Right lobe of liver (tissue), 6 donors: Measurements from ENCODE around the gene PSMD2. TPM values are rescaled to one million over a fixed set of nuclear protein-coding genes. Genes with fewer than 3 reads are reported as not detected.
"Not testable (repeated sequence)": the region's sequence is repeated elsewhere in the genome, so short reads cannot be mapped to it uniquely, and the experiment has no call there.

ENCODE experiments used
- ATAC-seq, 4 donors: fragments of 200-7000 bp; cut with Tn5 transposase; one replicate each; pipeline ENCODE4 v1.9.1; 2020; ENCODE audit warnings: mild to moderate bottlenecking in 4 of 4, moderate library complexity in 4 of 4
- DNase-seq, 3 donors: peaks; one replicate each; pipeline ENCODE4 v3.0.0-alpha.2; 2020
- H3K27ac ChIP-seq, 3 donors: fragments of 200-600 bp; one replicate each; pipeline ENCODE4 v1.8.0; 2022
- H3K27me3 ChIP-seq, 2 donors: fragments of 200-600 bp; one replicate each; pipeline ENCODE4 v1.8.0; 2022
- H3K36me3 ChIP-seq, 4 donors: fragments of 200-600 bp; sonication (generic) in 1 of 4; one replicate each; pipeline versions ENCODE4 v1.5.1 to v1.8.0; 2017 to 2022; ENCODE audit warnings: control low read depth in 1 of 4
- H3K4me1 ChIP-seq, 4 donors: fragments of 200-600 bp; sonication (generic) in 1 of 4; one replicate each; pipeline versions ENCODE4 v1.5.1 to v1.8.0; 2017 to 2022; ENCODE audit warnings: control low read depth in 1 of 4
- H3K4me3 ChIP-seq, 3 donors: fragments of 200-600 bp; one replicate each; pipeline ENCODE4 v1.8.0; 2022
- H3K9me3 ChIP-seq, 4 donors: fragments of 200-600 bp; sonication (generic) in 1 of 4; one replicate each; pipeline versions ENCODE4 v1.5.1 to v1.8.0; 2017 to 2022; ENCODE audit warnings: control low read depth in 1 of 4
- CTCF ChIP-seq, 4 donors: fragments of 200-600 bp in 3 of 4; fragments of 450-650 bp in 1 of 4; IDR thresholded peaks; one replicate each; pipeline versions ENCODE4 v1.5.1 to v1.8.0; 2016 to 2022; ENCODE audit warnings: antibody characterized with exemption in 4 of 4, mild to moderate bottlenecking in 2 of 4
- POLR2A ChIP-seq: fragments of 450-650 bp; IDR thresholded peaks from one replicate; pipeline ENCODE4 v1.6.1; 2017; ENCODE audit warnings: antibody characterized with exemption, mild to moderate bottlenecking
- WGBS: methylation state at CpG from one replicate; pipeline ENCODE4 v1.1.6; 2018; ENCODE audit warnings: low coverage, low lambda C conversion rate; ENCODE audit not compliant: insufficient coverage; ENCODE audit errors: missing lambda C conversion rate; 5-methylcytosine and 5-hydroxymethylcytosine counted together
- intact Hi-C, 2 donors: fragments of 100-400 bp; cut with DNase I; formaldehyde crosslinking; loops; one replicate each; pipeline versions ENCODE4 v1.11.2 to v1.14.1; 2022
- total RNA-seq, 6 experiments: library from RNA; depleted of rRNA in 2 of 6; stranded (reverse); fragments of >200 nt in 2 of 6; fragmentation: NEBNext Ultra II Directional in 3 of 6; extraction: Animal tissue kit (Norgen Biotek cat#: 25700) in 3 of 6; gene quantifications; one replicate each; pipeline versions ENCODE4 v1.1.0 to v1.2.4, GENCODE V29; 2016 to 2023
- donor health status: DM: no; HTN: yes; CAD: no.
- donor health status: DM: no; HTN: no; CAD: no.
- donor health status: DM: no; HTN: no; CAD: no.
- donor health status: DM: no; HTN: yes; CAD: no.
- donor health status: DM: no; HTN: yes; CAD: no.

Gene PSMD2
- total RNA-seq, 6 experiments from 2014 or later: 85.5 to 153 (median 103) TPM

- H3K27ac ChIP-seq: no peak overlapping the region
- H3K9me3 ChIP-seq: no peaks in the 10 kb centered on the region
- H3K36me3 ChIP-seq: no peaks in the 10 kb centered on the region
- H3K4me1 ChIP-seq: peaks cover 0 to 19% (median 0%) of the 10 kb centered on the region in 4 donors
- 19% methylated on average over 11 of the region's 15 CpGs for WGBS
- intact Hi-C loops: no loop called here
- ATAC-seq (no peak), DNase-seq (no peak)
- TF ChIP-seq CTCF (IDR thresholded peaks at IDR 0.05) (no peak), POLR2A (no peak)
- H3K4me3 ChIP-seq: peak overlapping the region in 1 of 3 donors; percentile 41
- H3K27me3 ChIP-seq: no peaks in the 10 kb centered on the region
Observed at GRCh38 chr3:184262764-184263179, 36.3 kb upstream of the PSMD2 start.

- 100% methylated on average over 1 of the region's 1 CpG for WGBS
- ATAC-seq, DNase-seq, H3K4me3 ChIP-seq, H3K27ac ChIP-seq, H3K36me3 ChIP-seq, H3K4me1 ChIP-seq, H3K27me3 ChIP-seq, H3K9me3 ChIP-seq, intact Hi-C loops: not testable (repeated sequence)
Observed at GRCh38 chr3:184267249-184267648, 31.8 kb upstream of the PSMD2 start.

- TF ChIP-seq CTCF (IDR thresholded peaks at IDR 0.05) (no peak), POLR2A (no peak)
- intact Hi-C loops: no loop called here
- WGBS: 0% methylated on average over 1 of the region's 1 CpG
- DNase-seq (no peak), ATAC-seq (no peak)
- Histone ChIP-seq H3K4me3 (no peak overlapping the region), H3K9me3 (no peaks in the 10 kb centered on the region), H3K27ac (no peak overlapping the region), H3K27me3 (no peaks in the 10 kb centered on the region), H3K4me1 (no peaks in the 10 kb centered on the region), H3K36me3 (no peaks in the 10 kb centered on the region)
Observed at GRCh38 chr3:184272269-184272668, 26.8 kb upstream of the PSMD2 start.

GRCh38 chr3:184275381-184275701 is 23.7 kb upstream of the PSMD2 start:
- intact Hi-C loops: no loop called here
- Histone ChIP-seq H3K27me3 (no peaks in the 10 kb centered on the region), H3K9me3 (no peaks in the 10 kb centered on the region), H3K36me3 (no peaks in the 10 kb centered on the region), H3K27ac (no peak overlapping the region), H3K4me1 (no peaks in the 10 kb centered on the region), H3K4me3 (no peak overlapping the region)
- no peak for DNase-seq
- ATAC-seq: no peak
- TF ChIP-seq POLR2A (no peak), CTCF (IDR thresholded peaks at IDR 0.05) (no peak)
- 67% methylated on average over 3 of the region's 12 CpGs for WGBS

GRCh38 chr3:184275961-184276910 is 22.8 kb upstream of the PSMD2 start, which contains the start of gene ECE2:
TSS of gene ECE2 (plus strand) at chr3:184276022. CDS start at chr3:184276154, 132 bp downstream.
- Histone ChIP-seq H3K4me3 (no peak within 1 kb of the TSS), H3K4me1 (no peaks in the 10 kb centered on the region), H3K27ac (no peak within 1 kb of the TSS), H3K27me3 (no peaks in the 10 kb centered on the region), H3K9me3 (no peaks in the 10 kb centered on the region), H3K36me3 (no peaks in the 10 kb centered on the region)
- DNase-seq (no peak), ATAC-seq (peak in 1 of 4 donors; percentile 39)
- WGBS: 7% methylated on average over 7 of the region's 65 CpGs
- intact Hi-C loops: no loop called here
- TF ChIP-seq POLR2A (no peak), CTCF (IDR thresholded peaks at IDR 0.05) (no peak)
